Effector CD4-positive, alpha-beta T cell (primary cell): Measurements from ENCODE around the gene PPP2R2D.
A peak's percentile ranks its signal among the peaks of the same experiment; 100 is the strongest.
"Not testable (repeated sequence)": the region's sequence is repeated elsewhere in the genome, so short reads cannot be mapped to it uniquely, and the experiment has no call there.

Experiments
- DNase-seq: peaks from one replicate; pipeline ENCODE4 v3.0.0-alpha.2; 2020

Gene PPP2R2D

DNA sequence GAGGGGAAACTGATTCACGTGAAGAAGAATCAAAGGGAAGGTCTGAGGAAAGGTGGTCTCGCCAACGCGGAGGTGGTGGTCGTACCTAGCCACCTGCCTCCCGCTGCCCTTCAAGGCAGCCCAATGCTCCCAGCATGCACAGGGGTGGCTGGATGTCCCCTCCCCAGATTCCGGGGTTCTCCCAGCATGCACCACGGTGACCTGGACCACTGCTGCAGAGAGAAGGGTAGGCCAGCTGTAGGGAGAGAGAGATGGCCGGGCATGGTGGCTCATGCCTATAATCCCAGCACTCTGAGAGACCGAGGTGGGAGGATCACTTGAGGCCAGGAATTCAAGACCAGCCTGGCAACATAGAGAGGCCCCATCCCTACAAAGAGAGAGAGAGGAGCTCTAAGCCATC lies 32.4 kb upstream of the PPP2R2D start:
- DNase-seq: no peak

DNA sequence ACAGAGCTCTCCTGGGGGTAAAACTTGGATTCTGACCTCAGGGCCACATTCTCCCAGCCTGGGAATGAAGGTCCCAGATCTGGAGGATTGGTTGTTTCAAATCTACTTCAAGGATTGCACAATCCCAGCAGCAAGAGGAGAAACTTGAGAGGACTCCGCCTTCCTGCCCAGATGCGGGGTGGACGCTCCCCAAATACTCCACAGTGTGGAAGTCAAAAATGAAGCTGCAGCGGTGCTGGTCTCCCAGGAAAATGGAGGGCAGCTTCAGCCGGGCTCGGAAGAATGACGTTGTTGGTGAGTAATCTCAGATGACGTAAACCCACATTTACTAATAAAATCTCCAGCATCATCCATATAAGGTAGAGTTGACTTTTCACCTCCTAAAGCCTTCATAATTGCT lies 31.5 kb upstream of the PPP2R2D start:
- no peak for DNase-seq

DNA sequence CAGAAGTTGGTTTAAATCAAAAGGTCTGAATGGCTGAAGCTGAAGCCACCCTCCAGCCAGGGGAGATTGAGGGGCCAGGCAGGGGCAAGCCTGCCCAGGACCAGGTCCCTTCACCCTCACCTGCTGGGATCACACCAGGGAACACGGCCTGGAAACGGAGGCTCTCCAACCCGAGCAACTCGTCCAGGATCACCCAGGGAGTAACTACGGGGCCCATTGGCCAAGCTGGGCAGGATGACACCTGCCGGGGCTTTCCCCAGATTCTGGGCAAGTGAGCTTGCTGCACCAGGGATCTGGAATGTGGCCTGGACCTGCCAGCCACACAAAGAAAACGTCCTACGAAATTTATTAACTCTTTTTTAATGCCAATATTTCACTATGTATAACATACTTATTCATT lies 30.4 kb upstream of the PPP2R2D start:
- no peak for DNase-seq

DNA sequence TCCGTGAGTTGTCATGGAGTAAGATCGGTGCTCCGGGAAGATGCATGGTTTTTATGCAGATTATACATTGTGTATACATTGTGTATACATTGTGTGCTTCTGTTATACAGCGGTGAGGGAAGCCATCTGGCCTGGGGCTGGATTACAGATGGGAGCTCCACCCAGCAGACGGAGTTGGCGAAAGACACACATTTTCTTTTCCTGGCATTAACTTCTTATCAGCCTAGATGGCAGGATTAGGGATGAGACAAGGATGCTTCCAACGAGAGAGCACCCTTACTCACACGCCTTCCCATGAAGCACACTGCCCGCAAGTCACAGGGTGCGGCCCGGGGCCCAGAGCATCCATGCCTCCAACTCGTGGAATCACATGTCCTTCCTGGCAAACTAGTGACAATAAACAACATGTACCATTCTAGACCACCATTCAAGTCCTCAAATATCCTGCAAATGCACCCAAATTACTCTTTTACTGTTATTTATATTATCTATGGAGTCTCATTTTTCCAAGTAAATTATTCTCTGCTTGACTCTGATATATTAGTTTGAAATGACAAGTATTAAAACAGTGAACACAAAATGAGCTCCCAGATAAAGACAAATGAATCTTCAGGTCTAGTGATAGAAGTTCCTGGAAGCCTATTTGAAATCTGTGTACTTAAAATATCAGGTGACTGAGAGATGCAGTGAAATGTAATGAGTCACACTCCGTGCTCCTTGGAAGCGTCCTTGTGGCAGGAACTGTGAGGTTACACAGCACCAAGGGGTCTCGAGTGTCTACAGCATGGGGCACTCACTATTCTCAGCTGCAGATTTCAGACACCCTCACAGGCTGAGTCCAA lies 29.8 kb upstream of the PPP2R2D start:
- no peak for DNase-seq

DNA sequence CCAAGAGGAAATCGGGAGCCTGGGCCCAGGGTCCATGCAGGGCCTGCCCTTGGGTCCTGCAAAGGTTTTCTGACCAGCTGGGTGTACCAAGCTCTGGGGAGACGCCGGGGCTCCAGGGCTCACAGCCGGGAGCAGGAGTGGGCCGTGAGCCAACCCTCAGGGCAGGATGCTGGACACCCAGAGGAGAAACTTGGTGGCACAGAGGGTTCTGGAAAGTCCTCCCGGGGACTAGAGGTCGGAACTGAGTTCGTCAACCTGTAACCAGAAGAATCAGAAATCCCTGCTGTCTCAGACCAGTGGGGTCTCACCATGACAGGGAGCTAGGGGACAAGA lies 29.2 kb upstream of the PPP2R2D start:
- no peak for DNase-seq

DNA sequence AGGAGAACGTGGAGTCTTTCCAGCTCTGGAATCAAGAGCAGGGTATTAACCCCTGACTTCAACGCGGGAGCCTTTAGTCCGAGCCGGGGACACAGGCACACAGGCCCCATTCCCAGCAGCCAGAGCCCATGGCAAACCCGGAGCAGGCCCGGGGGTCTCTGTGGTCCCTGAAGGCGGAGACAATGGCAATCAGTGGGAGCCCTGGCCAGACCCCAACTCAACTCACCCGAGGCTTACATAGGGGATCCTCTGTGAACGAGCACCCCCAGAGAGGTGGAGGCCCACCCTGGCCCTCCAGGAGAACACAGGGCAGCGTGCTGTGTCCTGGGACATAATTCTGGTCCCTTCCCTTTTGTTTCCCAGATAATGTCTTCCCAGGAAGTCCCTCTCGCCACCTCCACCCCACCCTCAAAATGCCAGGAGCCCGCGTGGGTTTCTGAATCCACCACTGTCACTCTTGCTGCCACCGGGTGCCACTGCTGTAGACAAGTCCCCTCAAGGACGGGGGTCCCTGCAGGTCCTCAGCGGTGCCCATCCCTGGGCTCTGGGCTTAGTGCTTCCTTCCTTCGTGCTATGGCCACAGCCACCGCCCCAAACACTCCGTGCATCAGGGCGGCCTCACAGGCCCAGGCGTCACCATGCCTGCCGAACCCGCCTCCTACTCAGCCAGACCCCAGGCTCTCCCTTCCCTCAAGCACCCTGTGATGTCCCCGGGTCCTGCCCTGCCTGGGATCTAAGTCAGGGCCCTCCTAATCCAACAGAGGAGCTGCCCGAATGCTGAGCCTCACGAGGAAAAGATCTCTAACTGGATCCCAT lies 28.6 kb upstream of the PPP2R2D start:
- DNase-seq: no peak

DNA sequence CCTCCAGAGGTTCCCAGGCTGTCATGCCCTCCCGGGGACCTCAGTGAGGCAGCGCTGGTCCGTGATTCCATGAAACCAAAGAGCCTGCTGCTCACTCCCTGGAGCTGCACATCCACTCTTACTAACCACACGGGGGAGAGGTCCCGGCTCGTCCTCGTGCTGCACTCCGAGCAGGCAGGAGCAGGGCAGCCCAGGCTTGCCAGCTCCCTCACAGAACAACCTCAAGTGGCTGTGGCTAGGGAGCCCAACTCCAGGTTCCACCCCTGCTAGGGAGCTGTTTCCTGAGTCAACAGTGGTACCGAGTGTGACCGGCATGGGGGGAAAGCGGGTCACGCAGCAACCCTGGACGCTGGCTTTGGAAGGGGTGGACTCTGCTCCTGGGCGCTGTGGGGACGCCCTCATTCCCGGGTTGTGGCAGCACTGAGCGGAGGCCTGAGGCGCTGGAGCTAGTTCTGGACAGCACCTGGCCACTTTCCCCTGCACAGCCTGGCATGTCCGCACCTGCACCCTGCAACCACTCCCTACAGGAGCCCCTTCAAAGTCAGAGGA lies 27.9 kb upstream of the PPP2R2D start:
- no peak for DNase-seq

DNA sequence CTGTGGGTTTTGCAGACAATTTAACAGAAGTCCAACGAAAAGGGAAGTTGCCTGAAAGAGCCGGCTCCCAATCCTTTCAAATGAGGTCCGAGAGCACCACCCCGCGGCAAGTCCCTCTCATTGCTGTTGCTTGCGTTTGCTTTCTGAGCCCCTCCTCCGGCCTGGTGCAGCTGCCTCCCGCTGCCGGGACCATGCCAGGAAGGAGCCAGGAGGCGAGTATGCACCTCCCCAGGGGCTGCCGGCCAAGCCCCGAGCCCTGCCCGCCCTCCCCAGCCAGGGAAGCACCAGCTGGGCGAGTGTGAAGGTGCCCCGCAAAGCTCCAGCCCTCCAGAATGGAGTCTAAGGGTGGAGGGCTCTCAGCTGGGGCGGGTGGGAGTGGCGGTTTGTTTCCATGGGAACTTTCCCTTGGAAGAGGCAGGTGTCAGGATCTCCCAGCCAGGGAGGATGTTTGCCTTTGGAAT lies 25.8 kb upstream of the PPP2R2D start:
- peak; percentile 20 for DNase-seq

DNA sequence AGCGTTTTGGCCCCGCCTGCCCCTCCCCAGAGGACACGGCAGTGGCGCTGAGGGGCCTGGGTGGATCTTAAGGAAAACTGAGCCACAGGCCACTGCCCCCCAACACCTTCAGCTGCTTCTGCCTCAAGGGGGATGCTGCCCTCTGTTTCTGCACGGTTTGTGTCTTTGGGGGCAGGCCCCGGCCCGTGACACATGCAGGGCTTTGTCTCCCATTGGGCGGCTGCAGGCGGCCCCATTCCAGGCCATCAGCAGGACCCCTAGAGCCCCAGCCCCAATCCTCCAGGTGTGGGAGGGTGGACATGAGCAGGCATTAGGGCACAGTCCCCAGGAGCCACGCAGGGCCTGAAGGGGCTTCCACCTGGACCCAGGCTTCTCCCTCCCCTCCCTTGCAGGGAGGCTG lies 25.3 kb upstream of the PPP2R2D start:
- no peak for DNase-seq

DNA sequence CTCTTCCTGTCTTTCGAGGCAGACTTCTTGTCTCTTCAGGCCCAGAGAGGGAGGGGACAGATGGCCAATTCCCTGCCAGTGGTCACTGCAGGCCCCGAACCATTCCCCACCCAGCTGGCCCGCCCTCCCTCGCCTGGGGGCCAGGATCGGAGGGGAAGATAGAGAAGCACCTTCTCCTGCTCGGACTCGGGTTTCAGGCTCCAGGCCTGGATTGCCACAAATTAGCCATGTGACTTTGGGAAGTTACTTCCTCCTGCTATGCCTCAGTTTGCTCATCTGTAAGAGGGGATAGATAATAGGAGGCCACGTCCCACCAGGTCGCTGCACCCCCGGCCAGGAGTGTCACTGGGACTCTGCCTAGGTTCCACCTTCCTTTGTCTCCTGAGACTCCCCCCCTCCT lies 24.8 kb upstream of the PPP2R2D start:
- DNase-seq: no peak

DNA sequence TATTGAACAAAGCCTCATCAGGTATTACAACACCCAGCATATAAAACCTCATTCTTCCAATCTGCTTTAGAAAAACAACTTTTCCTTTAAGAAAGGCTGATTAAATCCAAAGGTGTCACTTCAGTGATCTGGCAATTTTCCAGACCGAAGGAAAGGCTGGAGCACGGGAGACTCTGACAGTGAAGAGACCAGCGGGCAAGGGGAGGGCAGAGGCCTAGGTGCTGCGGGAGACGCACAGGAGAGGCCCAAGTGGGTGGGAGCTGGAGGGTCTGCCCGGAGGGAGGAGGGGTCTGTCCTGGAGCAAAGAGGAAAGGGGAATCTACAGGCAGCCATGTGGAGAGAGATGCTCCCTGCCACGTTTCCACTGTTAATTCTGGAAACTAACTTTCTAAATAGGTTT lies 24.3 kb upstream of the PPP2R2D start:
- no peak for DNase-seq

DNA sequence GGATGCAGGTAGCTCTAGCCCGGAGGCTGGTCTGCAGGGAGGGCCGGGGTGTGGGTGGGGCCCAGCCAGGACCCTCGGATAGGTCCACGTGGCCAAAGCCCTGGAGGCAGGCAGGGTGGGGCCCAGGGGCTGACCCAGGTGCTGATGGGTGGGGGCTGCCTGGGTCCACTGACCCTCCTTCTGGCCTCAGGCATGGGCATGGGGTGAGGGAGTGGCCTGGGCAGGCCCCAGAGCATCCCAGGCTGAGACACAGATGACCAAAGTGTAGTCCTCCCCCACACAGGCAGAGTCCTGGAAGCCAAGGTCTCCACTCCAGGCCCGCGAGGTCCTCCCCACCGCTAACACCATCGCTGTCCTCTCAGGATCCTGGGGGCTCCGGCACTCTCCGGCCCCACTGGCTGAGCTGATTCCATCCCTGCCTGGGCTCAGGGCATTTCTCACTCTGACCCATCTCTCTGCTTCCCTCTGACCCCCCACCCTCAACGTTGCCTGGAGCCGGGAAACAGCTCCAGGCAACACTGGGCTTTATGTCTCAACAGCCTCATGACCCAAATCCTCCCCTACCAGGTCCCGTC lies 20.7 kb upstream of the PPP2R2D start:
- no peak for DNase-seq

DNA sequence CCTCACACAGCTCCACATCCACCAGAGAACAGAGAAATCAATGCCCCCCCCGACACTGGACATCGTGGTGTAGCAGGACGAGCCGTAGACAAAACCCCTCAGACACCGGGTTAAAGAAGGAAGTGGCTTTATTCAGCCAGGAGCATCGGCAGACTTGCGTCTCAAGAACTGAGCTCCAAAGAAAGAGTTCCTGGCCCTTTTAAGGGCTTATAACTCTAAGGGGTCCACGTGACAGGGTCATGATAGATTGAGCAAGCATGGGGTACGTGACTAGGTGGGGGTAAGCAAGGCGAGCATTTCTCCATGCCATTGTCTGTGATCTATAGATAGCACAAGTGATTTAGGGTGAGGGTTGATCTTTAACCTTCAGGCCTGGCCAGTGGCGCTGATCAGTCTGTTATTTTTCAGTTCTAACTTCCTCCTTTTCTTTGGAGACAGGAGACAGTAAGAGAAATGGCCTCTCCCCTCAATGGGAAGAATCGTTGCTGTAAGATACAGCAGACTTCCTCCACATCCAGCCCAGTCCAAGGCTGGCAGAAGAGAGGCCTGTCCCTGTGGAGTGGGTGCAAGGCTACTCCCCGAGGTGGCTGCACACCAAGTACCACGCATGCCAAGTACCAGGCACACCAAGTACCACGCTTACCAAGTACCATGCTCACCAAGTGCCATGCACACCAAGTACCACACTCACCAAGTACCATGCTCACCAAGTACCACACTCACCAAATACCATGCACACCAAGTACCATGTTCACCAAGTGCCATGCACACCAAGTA lies 19.5 kb upstream of the PPP2R2D start:
- DNase-seq: no peak

DNA sequence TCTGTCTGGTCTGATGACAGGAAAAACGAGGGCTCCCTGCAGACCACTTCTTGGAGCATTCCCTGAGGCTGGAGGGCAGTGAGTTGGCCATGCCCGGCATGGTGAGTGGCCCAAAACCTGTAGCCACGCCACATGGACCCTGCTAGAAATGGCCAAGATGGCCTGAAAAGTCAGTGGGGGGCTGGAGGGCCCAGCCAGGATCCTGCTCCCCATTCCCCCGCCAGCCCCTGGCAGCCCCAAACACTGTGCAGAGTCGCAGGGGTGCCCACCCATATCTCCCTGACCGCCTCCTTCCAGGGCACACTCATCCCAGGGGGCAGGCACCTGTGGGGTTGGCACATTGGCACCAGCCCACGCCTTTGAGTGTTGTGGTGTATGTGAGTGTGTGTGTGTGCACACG lies 18.7 kb upstream of the PPP2R2D start:
- no peak for DNase-seq

DNA sequence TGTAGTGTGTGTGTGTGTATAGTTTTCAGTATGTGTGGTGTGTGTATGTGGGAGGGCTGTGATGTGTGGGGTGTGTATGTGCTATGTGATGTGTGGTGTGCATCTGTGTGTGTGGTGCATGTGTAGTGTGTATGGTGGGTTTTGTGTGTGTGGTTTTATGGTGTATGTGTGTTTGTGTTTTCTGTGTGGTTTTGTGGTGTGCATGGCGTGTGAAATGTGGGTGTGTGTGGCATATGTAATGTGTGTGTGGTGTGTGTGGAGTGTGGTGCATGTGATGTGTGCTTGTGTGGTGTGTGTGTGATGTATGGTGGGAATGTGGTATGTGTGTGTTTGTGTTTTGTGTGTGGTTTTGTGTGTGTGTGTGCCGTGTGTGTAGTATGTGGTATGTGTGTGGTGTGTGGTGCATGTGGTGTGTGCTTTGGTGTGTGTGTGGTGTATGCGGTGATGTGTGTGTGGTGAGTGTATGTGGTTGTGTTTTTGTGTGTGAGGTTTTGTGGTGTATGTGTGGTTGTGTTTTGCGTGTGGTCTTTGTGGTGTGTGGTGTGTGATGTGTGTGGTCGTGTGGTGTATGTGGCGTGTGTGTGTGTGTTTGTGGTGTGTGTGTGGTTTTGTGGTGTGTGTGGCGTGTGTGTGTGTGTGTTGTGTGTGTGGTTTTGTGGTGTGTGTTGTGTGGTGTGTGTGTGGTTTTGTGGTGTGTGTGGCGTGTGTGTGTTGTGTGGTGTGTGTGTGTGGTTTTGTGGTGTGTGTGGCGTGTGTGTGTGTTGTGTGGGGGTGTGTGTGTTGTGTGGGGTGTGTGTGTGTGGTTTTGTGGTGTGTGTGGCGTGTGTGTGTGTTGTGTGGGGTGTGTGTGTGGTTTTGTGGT lies 18.0 kb upstream of the PPP2R2D start:
- DNase-seq: no peak

DNA sequence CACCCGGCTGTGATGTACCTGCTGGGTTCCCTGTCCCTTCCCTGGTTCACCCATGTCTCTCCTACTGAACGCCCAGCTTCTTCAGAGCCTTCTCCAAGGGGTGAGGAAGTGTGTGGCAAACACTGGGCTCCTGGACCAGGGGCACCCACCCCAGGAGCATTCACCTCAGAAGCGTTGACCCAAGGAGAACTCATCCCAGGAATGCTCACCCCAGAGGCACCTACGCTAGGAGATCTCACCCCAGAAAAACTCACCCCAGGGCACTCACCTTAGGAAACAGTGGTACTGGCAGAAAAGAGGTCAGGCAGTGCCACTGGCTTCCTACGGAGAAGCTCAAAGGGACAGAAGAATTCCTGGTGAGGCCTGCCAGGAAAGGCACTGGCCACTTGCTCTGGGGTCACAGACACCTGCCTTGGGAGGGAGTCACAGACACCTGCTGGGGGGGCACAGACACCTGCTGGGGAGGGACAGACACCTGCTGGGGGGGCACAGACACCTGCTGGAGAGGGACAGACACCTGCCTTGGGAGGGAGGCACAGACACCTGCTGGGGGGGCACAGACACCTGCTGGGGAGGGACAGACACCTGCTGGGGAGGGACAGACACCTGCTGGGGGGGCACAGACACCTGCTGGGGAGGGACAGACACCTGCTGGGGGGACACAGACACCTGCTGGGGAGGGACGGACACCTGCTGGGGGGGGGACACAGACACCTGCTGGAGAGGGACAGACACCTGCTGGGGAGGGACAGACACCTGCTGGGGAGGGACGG lies 17.0 kb upstream of the PPP2R2D start:
- not testable (repeated sequence) for DNase-seq

DNA sequence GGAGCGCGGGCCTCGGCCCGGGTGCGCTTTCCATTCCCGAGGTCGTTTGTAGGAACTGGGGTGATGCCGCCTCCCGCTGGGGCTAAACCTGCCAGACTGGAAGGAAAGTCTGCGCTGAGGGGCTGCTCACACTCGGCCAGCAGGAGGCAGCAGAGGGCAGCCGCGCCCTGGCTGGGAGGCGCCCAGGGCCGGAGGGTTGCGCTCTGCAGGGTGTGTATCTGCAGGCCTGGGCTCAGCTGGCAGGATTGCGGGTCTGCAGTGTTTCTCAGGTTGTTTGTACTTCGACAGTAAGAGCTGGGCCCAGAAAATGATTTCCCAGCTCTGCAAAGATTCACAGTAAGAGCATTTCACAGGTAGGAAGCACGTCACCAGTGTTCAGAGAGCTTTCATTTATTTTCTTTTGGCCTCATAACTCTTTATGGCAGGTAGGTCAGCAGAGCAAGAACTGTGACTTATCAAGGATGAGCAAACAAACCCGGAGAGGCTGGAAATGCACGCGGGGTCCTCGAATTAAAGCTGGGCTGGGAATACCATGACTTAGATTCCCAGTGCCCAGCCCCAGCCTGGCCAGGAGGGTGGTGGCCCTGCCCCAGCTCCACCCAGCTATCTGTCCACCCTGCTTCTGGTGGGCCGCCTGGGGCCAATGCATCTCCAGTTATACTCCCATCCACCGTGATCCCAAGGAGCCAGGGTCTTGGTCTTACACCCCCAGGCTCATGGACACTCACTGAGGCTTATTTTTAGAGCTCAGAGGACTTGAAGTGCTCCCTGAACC lies 15.2 kb upstream of the PPP2R2D start:
- DNase-seq: peak; percentile 78

DNA sequence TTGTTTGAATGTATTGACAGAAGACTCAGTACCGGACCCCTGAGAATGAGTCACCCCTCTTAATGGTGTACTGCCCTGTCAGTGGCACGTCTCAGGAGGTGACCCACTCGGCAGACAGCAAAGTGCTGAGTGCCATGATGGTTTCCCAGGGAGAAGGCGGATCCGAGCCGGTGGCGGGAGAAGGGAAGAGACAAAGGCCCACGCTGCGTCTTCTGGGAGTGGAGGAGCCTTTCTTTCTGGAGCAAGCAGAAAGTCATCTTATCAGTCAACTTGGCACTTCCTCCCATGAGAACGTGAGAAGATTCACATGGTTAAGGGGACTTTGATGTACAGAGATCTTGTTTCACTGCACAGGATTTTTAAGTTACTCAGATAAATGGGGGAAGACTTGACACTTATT lies 14.6 kb upstream of the PPP2R2D start:
- no peak for DNase-seq

DNA sequence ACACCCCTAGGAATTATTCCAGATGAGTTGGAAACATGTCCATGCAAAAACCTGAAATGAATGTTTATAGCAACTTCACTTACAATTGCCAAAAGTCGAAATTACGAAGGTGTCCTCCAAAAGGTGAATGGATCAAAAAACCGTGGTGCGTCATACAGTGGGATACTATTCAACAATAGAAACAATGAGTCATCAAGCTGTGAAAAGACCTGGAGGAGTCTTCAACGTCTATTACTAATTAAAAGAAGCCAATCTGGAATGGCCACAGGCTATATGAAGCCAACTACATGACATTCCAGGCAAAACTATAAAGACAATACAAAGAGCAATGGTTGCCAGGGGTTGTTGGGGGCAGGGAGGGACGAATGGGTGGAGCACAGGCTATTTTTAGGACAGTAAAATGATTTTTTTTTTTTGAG lies 12.6 kb upstream of the PPP2R2D start:
- no peak for DNase-seq

DNA sequence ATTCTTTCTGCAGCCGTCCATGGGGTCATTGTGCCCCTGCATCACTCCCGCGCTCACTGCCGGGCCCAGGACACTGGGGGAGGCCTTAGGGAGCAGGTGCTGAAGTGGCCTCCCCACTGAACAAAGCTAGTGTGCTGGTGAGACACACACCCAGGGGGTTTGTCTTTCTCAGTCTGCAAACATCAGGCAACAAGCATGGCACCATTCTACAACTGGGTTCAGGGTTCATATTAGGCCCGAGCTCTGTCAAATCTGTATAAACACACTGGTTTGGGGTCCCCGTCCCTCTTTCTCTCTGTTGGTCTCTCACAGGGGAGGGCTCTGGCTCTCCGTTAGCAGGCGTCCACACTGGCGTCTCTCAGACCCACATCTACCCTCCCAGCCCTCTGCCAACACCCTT lies 11.1 kb upstream of the PPP2R2D start:
- DNase-seq: no peak
